SHP77 (cell line): ENCODE data around the gene GTPBP6.

ENCODE experiments used
- DNase-seq, 2 experiments: peaks; one replicate each; lab custom pipeline; 2025; lab: John Stamatoyannopoulos, UW

GTPBP6 gene

GRCh38 chrX:318739-319578 lies at the start of gene GTPBP6:
GTPBP6 (minus strand) TSS chrX:318796; CDS start chrX:318787, 9 bp downstream.
- no peak for DNase-seq

GRCh38 chrX:367866-368265 lies 49.3 kb upstream of the GTPBP6 start:
- no peak for DNase-seq

- DNase-seq: no peak
These were observed 48.8 kb upstream of the GTPBP6 start for GRCh38 chrX:367349-367748.

- no peak for DNase-seq
These were observed 45.2 kb upstream of the GTPBP6 start for GRCh38 chrX:363621-364375.

- DNase-seq: no peak
These were observed 44.5 kb upstream of the GTPBP6 start for GRCh38 chrX:362937-363620.

GRCh38 chrX:362351-362750 lies 43.8 kb upstream of the GTPBP6 start:
- DNase-seq: no peak

- DNase-seq: no peak
These were observed 42.9 kb upstream of the GTPBP6 start for GRCh38 chrX:361231-362145.

- DNase-seq: no peak
These were observed 42.0 kb upstream of the GTPBP6 start for GRCh38 chrX:360496-361150.

GRCh38 chrX:358651-359143 lies 40.1 kb upstream of the GTPBP6 start:
- no peak for DNase-seq

- no peak for DNase-seq
These were observed 39.3 kb upstream of the GTPBP6 start for GRCh38 chrX:357693-358471.

- DNase-seq: no peak
These were observed 38.6 kb upstream of the GTPBP6 start for GRCh38 chrX:357035-357692.

- DNase-seq: no peak
These were observed 37.9 kb upstream of the GTPBP6 start for GRCh38 chrX:356385-357034.

- no peak for DNase-seq
These were observed 36.9 kb upstream of the GTPBP6 start for GRCh38 chrX:355329-356050.

- no peak for DNase-seq
These were observed 35.3 kb upstream of the GTPBP6 start for GRCh38 chrX:353566-354535.

- no peak for DNase-seq
These were observed 34.2 kb upstream of the GTPBP6 start for GRCh38 chrX:352582-353314.

- DNase-seq: no peak
These were observed 33.6 kb upstream of the GTPBP6 start for GRCh38 chrX:352181-352580.
